K562 (cell line): ENCODE data around the gene SST. TPM values are rescaled to one million over a fixed set of nuclear protein-coding genes. Genes with fewer than 3 reads are reported as not detected.
"Not testable (repeated sequence)": the region's sequence is repeated elsewhere in the genome, so short reads cannot be mapped to it uniquely, and the experiment has no call there.

ENCODE experiments used
- ATAC-seq: fragments of 200-7000 bp; cut with Tn5 transposase; 3 replicates; pipeline ENCODE4 v1.9.1; 2020; ENCODE audit warnings: moderate library complexity
- BruUV-seq: library from RNA; stranded (reverse); fragments of 400-500 nt; replicated peaks from 2 replicates; lab custom pipeline; 2021; lab: Mats Ljungman, UMichigan
- CTCF ChIA-PET: fragments of 300-600 bp; formaldehyde crosslinking; extraction: SDS; loops from one replicate; lab custom pipeline; 2021; ENCODE audit warnings: low intra/inter-chr PET ratio; lab: Yijun Ruan, JAX
- POLR2A ChIA-PET: fragments of 300-600, 350-650 bp; sonication (Branson Sonifier 250); formaldehyde crosslinking; extraction: SDS; loops from one replicate; lab custom pipeline; 2021; ENCODE audit warnings: antibody characterized with exemption, inconsistent platforms; lab: Yijun Ruan, JAX
- DNase-seq, 4 experiments: peaks; one replicate each; pipeline versions ENCODE4 v3.0.0 to v3.0.0-alpha.2; 2011 to 2018; ENCODE audit warnings: low spot score in 3 of 4, mixed read lengths in 3 of 4; ENCODE audit errors: extremely low read depth in 1 of 4
- FAIRE-seq: peaks from 2 replicates; lab custom pipeline; 2011; peaks lifted over from hg19 to GRCh38; lab: Jason Lieb, UNC
- H2AFZ ChIP-seq: 2 replicates; pipeline ENCODE4 v1.6.0; 2011; ENCODE audit warnings: low read depth, low read length, control low read depth, inconsistent platforms
- H3K27ac ChIP-seq: fragments of 200-600 bp; 3 replicates; pipeline ENCODE4 v1.8.0; 2011; ENCODE audit warnings: low read depth, mild to moderate bottlenecking, control low read depth, inconsistent platforms, low read length, moderate library complexity, mixed read lengths; ENCODE audit errors: extremely low read depth
- H3K27me3 ChIP-seq, 2 experiments: fragments of 300-600 bp in 1 of 2; 2 replicates in 1 of 2; 3 replicates in 1 of 2; pipeline versions ENCODE4 v1.6.0 to v1.8.0; 2011; ENCODE audit warnings: inconsistent platforms in 2 of 2, low read length in 2 of 2, mild to moderate bottlenecking in 1 of 2, mixed read lengths in 1 of 2, moderate library complexity in 1 of 2; ENCODE audit not compliant: control insufficient read depth in 2 of 2, insufficient read depth in 2 of 2
- H3K36me3 ChIP-seq: fragments of 300-600 bp; 3 replicates; pipeline ENCODE4 v1.8.0; 2011; ENCODE audit warnings: mild to moderate bottlenecking, low read length, inconsistent platforms; ENCODE audit not compliant: control insufficient read depth, insufficient read depth
- H3K4me1 ChIP-seq, 2 experiments: fragments of 200-600 bp in 1 of 2; replicated peaks in 1 of 2; 2 replicates in 1 of 2; 3 replicates in 1 of 2; pipeline versions ENCODE4 v1.5.1 to v1.8.0; 2011; ENCODE audit warnings: inconsistent platforms in 2 of 2, low read length in 2 of 2, mild to moderate bottlenecking in 1 of 2, mixed read lengths in 1 of 2, moderate library complexity in 1 of 2; ENCODE audit not compliant: control insufficient read depth in 2 of 2, insufficient read depth in 2 of 2
- H3K4me2 ChIP-seq: 2 replicates; pipeline ENCODE4 v1.6.1; 2011; ENCODE audit warnings: low read length, control low read depth, inconsistent platforms, mixed read lengths; ENCODE audit not compliant: insufficient read depth
- H3K4me3 ChIP-seq: fragments of 200-600 bp; sonication (generic), shearing (Covaris generic); 2 replicates; pipeline ENCODE4 v1.5.1; 2016; ENCODE audit warnings: control low read depth, inconsistent platforms
- H3K79me2 ChIP-seq: fragments of 200-600 bp; 3 replicates; pipeline ENCODE4 v1.8.0; 2011; ENCODE audit warnings: low read length, inconsistent platforms; ENCODE audit not compliant: control insufficient read depth, insufficient read depth
- H3K9ac ChIP-seq, 2 experiments: 2 replicates each; pipeline versions ENCODE4 v1.6.0 to v1.6.1; 2011; ENCODE audit warnings: low read depth in 2 of 2, low read length in 2 of 2, control low read depth in 1 of 2, inconsistent platforms in 1 of 2, mild to moderate bottlenecking in 1 of 2, mixed read lengths in 1 of 2; ENCODE audit not compliant: insufficient read depth in 1 of 2
- H3K9me1 ChIP-seq: one replicate; pipeline ENCODE4 v1.6.0; 2011; ENCODE audit warnings: inconsistent platforms, mild to moderate bottlenecking, low read length, moderate library complexity; ENCODE audit not compliant: control insufficient read depth, insufficient read depth
- H3K9me3 ChIP-seq: replicated peaks from 2 replicates; pipeline ENCODE4 v1.5.1; 2011; ENCODE audit warnings: low read depth, low read length, inconsistent platforms; ENCODE audit not compliant: control insufficient read depth, insufficient read depth
- H4K20me1 ChIP-seq: replicated peaks from 2 replicates; pipeline ENCODE4 v1.6.1; 2011; ENCODE audit warnings: low read length, inconsistent platforms, mixed read lengths; ENCODE audit not compliant: control insufficient read depth, insufficient read depth
- RAD51 ChIP-seq: fragments of 450-650 bp; IDR thresholded peaks from 2 replicates; pipeline ENCODE4 v1.7.1; 2016; ENCODE audit warnings: low read depth, mild to moderate bottlenecking, borderline replicate concordance
- SMAD2 ChIP-seq: fragments of 150-350 bp; IDR thresholded peaks from 2 replicates; pipeline ENCODE4 v1.6.1; 2014; ENCODE audit warnings: low read depth, mild to moderate bottlenecking, low read length
- ZNF143 ChIP-seq: sonication (generic); formaldehyde crosslinking; IDR thresholded peaks from 2 replicates; pipeline ENCODE4 v1.9.0; 2022; ENCODE audit warnings: mild to moderate bottlenecking, missing genetic modification reagents
- WGBS: fragments of 100-300 bp; shearing (Covaris generic); methylation state at CpG from one replicate; pipeline ENCODE4 v1.1.6; 2016; ENCODE audit warnings: low coverage, mixed read lengths; ENCODE audit not compliant: insufficient coverage; ENCODE audit errors: missing lambda C conversion rate; 5-methylcytosine and 5-hydroxymethylcytosine counted together
- in situ Hi-C: fragments of 300-500 bp; cut with MboI; formaldehyde crosslinking; loops from 4 replicates; pipeline ENCODE4 v1.15.0; 2018; ENCODE audit warnings: inconsistent platforms, mixed read lengths
- intact Hi-C: fragments of 100-400 bp; cut with micrococcal nuclease; formaldehyde crosslinking; loops from 2 replicates; pipeline ENCODE4 v1.14.2; 2022
- polyA plus RNA-seq, 8 experiments: library from polyadenylated mRNA; depleted of rRNA in 4 of 8; stranded (reverse) in 5 of 8; unstranded in 3 of 8; fragments of >200 nt; fragmentation: Nextera tagmentation in 2 of 8; fragmentation: Illumina TruSeq in 1 of 8; extraction: Ambion mirVana in 2 of 8; extraction: Trizol in 1 of 8; gene quantifications; 2 replicates each; pipeline versions ENCODE4 v1.2.1 to v1.2.3, GENCODE V29; 2011 to 2014; ENCODE audit warnings: inconsistent platforms in 1 of 8, missing spikeins in 1 of 8
- total RNA-seq, 7 experiments: library from RNA; depleted of rRNA in 6 of 7; stranded (reverse); fragments of >200 nt in 6 of 7; fragmentation: Illumina TruSeq in 2 of 7; extraction: Trizol in 2 of 7; gene quantifications; 2 replicates each; pipeline versions ENCODE4 v1.2.1 to v1.2.3, GENCODE V29; 2011 to 2021; ENCODE audit warnings: low replicate concordance in 1 of 7

The SST gene
- total and polyA plus RNA-seq, 9 of the 15 experiments (the other 6 are each of a cell fraction or from before 2014, with no cell fraction given) = not detected

GRCh38 chr3:187646906-187647660 is 23.1 kb downstream of the SST start:
- no peaks in the 10 kb centered on the region for H3K9me1 ChIP-seq
- WGBS = 2% methylated on average over 5 of the region's 5 CpGs
- in situ Hi-C loops (no loop called here), intact Hi-C loops (no loop called here)
- H3K4me3 ChIP-seq = no peak overlapping the region
- POLR2A ChIA-PET = no interaction called here
- no peaks in the 10 kb centered on the region for H3K9me3 ChIP-seq
- no peak overlapping the region for H3K27ac ChIP-seq
- H3K36me3 ChIP-seq = no peaks in the 10 kb centered on the region
- no peak for TF ChIP-seq SMAD2
- TF ChIP-seq ZNF143 (CRISPR knock-in tag) = no peak
- no peak for TF ChIP-seq RAD51
- DNase-seq = no peak
- no TSS peak for BruUV-seq
- no peaks in the 10 kb centered on the region for H3K4me1 ChIP-seq
- H2AFZ ChIP-seq = no peak overlapping the region
- no peak for ATAC-seq
- H3K9ac ChIP-seq = no peak overlapping the region
- CTCF ChIA-PET = no interaction called here
- H4K20me1 ChIP-seq = no peaks in the 10 kb centered on the region; the same call in 1 of the 2 replicates
- no peak overlapping the region for H3K4me2 ChIP-seq
- H3K79me2 ChIP-seq = no peaks in the 10 kb centered on the region
- H3K27me3 ChIP-seq = no peaks in the 10 kb centered on the region
- FAIRE-seq = no peak

GRCh38 chr3:187645379-187645778 is 24.8 kb downstream of the SST start:
- H2AFZ ChIP-seq, intact Hi-C loops, POLR2A ChIA-PET, CTCF ChIA-PET, FAIRE-seq, H3K9ac ChIP-seq, H3K27ac ChIP-seq, H3K4me3 ChIP-seq, H3K9me3 ChIP-seq, ATAC-seq, DNase-seq, BruUV-seq, H3K79me2 ChIP-seq, H3K4me1 ChIP-seq, H3K27me3 ChIP-seq, H3K36me3 ChIP-seq, H3K9me1 ChIP-seq, H3K4me2 ChIP-seq, H4K20me1 ChIP-seq, in situ Hi-C loops: not testable (repeated sequence)
- WGBS = 0% methylated on average over 1 of the region's 1 CpG
